NOMO-1 treated with DMSO at 0.1 percent for 48 hours (cell line): ENCODE data around the gene CHRNA4.

Experiments used
- DNase-seq: peaks from one replicate; lab custom pipeline; 2025; ENCODE audit not compliant: unreplicated experiment; lab: John Stamatoyannopoulos, UW

Gene CHRNA4

GRCh38 chr20:63294536-63294900 is 66.6 kb downstream of the CHRNA4 start:
- no peak for DNase-seq

DNA sequence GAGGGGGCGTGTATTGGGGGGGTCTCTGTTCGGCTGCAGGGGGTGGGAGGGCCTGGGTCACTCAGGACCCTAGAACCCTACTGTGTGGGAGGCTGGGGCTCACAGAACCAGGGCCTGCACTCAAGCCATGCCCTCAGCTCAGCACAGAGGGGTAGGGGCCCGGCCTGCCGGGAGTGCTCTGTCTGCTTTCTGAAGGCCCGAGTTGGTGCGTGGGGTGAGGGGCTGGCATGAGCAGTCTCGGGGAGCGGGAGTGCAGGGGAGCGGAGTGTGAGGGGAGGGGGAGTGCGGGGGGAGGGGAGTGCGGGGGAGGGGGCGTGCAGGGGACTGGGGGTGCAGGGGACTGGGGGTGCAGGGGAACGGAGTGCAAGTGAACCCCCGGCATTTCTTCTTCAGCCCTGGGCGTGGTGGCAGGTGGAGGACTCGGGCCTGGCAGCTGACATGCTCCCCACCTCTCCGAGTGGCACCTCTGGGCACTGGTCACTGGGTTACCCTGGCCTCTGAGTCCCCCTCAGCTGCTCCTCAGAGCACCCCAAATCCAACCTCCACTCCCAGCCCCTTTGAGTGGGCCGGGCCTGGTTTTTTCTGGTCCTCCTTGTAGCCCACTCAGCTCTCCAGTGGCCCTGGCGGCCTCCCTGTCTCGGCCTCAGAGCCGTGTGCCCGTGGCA is 67.1 kb downstream of the CHRNA4 start:
- no peak for DNase-seq

DNA sequence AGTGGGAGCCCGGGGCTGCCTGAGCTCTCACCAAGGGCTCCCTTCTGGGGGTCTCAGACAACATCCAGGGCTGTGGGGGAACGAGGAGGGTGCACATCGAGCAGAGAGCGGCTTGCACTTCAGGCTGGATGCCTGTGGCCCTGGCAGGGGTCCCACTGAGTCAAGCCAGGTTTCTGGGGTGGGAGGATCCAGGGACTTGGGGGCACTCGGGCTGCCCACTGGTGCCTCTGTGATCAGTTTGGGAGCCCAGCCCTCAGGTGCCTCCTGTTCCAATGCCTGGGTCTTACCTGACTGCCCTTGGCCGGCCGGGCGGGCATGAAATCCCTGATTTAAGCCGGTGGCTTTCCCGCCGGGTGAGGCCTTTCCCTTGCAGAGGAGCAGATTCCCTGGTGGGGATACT is 67.7 kb downstream of the CHRNA4 start:
- DNase-seq, result no peak
